Stimulated activated CD8-positive, alpha-beta memory T cell treated with anti-CD3 and anti-CD28 coated beads, Interleukin-7, amount 100 ng/mL, for 48 hours (primary cell): ENCODE data around the gene CACNB1.

ENCODE experiments used
- DNase-seq, 2 donors: peaks; one replicate each; pipeline ENCODE4 v3.0.0-alpha.2; 2020; ENCODE audit warnings: low read depth in 1 of 2; ENCODE audit errors: extremely low read depth in 1 of 2

CACNB1 gene

DNA sequence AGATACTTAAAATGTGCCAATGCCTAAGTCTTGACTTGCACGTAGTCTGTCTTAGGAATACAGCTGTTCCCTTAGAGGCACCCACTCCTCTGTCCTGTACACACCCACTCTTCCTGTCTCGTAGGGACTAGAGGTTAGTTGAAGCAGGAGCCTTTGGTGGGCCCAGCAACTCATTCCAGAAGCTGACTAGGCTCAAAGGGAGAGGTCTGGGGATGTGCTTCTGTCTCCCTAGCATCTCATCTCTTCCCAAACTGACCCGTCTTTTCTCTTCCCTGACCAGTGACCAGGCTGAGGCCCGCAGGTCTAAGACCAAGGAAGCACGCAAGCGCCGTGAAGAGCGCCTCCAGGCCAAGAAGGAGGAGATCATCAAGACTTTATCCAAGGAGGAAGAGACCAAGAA lies 6.8 kb upstream of the CACNB1 start:
- no peak for DNase-seq

DNA sequence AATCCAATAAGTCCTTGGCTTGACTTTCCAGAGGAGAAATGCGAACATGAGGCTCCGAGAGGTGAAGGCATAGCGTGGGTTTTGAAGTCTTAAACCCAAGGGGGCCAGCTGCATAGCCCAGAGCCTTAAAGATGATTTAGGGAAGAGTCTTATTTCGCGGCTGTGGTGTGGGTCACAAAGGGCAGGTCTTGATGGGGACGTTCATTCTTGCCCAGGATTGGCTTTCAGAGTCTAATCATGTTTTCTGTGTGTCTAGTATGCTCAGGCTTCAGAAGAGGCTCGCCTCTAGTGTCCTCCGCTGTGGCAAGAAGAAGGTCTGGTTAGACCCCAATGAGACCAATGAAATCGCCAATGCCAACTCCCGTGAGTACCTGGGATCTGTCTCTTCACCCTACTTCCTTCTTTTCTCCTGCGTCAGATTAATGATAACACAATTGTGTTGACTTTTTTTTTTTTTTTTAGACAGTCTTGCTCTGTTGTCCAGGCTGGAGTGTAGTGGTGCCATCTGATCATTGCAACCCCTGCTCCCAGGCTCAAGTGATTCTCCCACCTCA lies 3.6 kb upstream of the CACNB1 start:
- DNase-seq: no peak

DNA sequence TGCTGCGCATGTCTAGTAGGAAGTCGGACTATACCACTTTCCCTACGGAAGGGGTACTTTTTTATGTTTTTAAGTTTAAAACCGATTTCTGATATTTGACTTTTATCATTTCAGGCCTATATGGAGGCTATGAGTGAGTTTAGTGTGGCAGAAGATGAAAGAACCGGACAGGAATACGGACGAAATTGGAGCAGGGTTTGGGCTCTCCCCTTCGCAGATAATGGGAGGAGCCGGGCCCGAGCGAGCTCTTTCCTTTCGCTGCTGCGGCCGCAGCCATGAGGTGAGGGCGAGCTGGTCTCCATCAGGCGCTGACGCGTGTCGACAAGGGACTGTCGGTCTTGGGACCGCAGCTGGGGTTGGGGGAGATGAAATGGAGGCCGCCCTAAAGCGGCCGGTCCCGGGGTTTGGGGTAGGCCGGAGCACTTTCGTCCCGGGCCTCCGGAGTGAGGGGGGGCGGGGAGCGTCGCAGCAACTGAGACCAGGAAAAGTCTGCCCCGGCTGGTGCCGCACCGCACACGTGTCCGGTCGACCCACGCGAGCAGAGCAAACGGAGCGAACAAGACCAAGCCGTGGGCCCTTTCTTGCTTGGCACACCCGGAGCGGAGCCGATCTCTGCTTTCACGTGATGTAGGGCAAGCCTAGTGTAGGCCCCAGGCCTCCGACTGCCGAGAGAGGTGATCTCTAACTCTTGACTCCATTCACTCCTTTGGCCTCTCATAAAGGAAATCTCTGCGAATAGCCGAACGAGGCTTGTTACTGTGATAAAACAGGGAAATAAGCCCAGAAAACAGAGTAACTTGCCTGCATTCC lies 2.8 kb upstream of the CACNB1 start, which contains the start of gene RPL19:
RPL19 (plus strand) TSS at position 214 of the 810 bp plus-strand sequence; CDS start at position 276, 62 bp downstream.
- peak; percentile 58 to 60 for DNase-seq

DNA sequence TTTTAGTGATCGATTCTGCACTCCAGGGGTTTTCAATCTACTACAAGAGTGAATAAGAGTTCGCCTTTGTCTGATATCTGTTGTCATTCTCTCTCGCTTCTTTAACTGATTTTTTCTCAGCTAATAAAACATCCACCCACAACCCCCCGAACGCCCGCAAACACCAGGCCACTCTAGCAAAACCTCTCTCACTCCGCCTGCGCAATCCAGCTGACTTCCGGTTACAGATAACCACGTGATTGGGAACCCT lies 2.3 kb upstream of the CACNB1 start:
- DNase-seq: peak; percentile 72 to 90

DNA sequence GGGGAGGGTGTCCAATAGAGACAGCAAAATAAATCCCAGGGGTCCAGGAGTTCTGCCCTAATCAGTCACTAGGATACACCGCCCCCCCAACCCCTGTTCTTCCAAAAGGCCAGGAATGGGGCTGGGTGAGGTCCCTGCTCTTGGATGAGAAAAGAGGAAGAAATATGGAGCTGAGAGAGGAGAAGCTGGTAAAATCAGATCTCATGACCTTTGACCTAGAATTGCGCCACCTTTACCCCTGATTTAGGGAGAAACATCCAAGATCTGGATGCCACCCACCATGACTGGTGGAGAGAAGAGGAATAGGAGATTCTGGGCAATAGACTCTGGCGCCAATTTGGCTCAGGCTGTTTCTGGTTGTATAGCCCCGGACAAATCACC lies 707 bp upstream of the CACNB1 start:
- no peak for DNase-seq

DNA sequence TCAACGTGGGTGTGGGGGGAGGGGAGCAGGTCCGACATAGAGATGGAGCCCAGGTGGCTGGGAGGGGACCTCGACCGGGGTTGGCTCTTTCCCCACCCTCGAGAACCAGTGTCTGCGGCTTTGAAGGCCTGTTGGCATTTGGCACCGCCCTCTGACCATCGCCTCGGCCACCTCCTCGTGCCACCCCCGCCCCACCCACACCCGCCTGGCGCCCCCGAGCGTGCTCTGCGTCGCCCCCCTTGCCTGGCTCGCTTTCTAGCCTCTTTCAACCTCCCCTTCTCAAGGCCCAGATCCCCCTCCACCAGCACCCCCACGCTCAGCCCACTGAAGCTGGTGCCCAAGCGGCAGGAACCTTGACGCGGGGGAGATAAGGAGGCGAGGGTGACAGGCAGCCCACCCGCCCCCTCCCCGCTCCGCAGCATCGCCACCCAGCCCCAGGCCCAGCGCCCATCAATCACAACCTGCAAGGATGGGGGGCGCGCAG lies 619 bp downstream of the CACNB1 start:
- DNase-seq: no peak

DNA sequence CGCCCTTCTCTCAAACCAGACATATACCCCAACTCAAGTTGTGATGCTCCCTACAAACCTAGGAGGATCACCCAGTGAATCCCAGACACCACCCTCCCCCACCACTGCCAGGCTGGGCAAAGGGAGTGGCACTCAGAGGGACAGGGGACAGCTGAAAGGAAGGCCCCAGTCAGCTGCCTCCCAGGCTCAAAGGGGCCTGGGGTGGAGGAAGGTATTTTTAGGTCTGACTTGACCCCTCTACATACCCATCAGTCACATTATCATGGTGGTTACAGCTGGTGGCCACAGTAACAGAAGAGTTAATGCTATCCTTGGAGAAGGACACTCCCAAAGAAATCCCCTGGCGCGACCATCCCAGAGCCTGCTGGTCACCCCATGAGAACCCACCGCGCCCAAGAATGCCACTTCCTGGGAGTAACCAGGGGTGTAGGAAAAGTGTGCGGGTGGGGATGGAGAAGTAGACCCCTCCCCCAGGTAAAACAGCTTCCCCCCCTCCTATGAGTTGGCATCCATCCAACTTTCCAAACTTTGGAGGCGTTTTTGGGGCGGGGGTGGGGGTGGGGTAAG lies 1.1 kb downstream of the CACNB1 start:
- no peak for DNase-seq

DNA sequence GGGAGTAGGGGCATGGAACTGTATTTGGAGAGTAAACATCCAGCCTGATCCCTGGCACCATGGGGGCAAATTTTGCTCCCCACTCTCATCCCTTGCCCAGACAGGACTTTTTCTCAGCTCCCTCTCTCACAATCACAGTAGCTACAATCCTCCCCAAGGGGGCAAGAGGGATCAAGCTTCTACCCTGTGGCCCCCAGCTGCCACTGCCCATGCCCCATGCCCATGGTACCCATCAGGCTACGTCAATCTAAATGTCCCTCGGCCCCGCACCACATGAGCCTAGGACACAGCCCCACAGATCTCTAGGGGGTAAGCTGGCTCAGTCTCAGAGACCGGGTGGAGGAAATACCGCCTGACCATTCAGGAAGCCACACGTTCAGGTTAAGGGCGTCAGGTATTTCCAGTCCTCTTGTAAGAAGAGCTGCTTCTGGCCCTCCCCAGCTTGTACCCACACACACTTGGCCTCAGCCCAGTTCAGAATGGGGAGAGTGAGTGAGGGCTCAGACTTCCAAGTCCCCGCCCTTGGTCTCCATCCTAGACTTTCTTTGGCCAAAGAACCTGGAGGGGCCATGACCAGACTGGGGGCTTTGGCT lies 1.8 kb downstream of the CACNB1 start:
- no peak for DNase-seq

DNA sequence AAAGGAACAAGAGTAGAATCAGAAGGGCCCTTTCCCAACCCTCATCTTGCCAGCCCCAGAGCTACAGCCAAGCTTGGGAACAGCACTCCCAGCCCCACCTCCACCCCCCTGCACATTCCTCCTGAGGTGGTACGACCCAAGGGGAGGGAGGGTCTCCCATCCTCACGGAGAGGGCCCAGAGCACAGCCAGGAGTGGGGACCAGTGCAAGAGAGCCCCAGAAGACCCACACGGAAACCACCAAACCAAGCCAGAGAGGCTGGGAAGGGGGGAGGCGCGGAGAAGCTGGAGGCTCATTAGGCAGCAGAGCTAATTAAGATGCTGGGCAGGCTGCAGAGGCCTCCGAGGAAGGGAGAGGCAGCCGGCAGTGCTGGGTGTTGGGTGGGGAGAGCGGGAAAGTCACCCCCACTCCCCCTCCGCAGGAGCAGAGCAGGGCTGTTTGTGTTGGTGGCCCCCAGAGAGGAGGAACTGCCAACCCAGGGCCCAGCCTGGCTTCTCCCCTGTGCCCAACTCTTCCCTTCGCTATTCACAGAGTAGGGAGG lies 2.4 kb downstream of the CACNB1 start:
- no peak for DNase-seq

DNA sequence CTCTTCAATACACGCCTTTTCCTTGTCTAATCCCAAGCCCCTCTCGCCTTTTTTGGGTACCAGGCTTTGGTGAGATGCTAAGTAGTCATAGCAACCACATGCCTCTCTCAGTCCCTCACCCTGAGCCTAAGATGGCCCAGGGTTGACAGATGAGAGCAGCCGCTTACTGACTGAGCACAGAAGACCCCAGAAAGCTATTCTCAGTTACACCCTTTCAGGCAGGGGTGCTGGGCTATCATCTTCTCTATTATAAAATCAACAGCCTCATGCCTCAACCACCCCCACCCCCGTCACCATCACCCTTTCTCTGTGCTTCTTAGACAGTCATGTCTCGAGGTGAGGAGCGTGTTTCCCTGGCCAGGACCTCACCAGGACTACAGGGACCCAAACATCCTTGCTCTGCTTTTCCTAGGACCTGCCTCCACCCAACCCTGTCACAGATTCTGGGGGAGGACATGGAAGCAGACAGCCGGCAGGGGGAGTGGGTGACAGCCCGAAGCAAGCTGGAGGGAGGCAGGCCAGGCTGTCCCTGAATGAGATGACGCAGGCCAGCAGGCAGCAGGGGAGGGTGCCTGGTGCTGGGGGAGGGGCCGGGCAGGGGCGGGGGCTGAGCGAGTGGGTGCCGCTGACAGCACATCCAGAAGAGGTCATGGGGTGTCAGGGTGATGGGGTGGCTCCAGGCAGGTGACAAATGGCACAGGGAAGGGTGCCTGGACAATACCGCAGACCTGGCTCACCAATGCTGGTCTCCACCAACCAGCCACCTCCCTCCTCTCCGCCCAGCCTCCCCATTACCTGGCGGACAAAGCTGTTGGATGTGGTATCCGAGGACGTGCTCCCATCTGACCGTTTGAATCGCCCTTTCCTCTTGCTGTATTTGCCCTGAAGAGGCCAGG lies 3.1 kb downstream of the CACNB1 start:
- DNase-seq: no peak

DNA sequence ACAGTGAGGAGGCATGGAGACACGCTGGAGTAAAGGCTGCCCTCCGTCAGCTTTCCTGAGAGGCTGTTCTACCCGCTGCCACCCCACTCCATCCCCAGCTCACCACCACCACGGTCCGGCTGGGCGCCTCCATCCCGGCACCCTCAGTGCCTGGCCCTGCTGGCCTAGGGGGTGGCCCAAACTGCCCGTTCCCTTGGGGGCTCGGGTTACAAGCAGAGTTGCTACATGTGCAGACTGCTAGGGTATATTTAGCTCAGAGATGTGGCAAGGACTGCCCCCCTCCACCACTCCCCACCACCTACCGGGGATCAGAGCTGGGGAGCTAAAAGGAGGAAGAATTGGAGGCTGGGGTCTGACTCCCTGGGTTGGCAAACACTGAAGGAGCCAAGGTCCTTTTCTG lies 4.1 kb downstream of the CACNB1 start:
- no peak for DNase-seq

DNA sequence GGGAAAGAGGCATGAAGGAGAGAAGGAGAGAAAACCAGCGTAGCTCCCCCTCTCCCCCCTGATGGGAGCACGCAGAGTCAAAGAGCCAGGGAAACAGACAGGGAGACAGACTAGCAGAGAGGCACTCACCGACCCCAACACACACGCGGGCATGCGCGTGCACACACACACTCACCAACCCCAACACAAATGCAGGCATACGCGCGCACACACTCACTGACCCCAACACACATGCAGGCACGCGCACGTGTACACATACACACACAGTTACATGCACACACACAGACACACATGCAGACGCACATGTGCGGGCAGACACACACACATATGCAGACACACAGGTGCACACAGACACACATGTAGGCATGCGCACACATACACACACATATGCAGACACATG lies 4.6 kb downstream of the CACNB1 start:
- DNase-seq: no peak

DNA sequence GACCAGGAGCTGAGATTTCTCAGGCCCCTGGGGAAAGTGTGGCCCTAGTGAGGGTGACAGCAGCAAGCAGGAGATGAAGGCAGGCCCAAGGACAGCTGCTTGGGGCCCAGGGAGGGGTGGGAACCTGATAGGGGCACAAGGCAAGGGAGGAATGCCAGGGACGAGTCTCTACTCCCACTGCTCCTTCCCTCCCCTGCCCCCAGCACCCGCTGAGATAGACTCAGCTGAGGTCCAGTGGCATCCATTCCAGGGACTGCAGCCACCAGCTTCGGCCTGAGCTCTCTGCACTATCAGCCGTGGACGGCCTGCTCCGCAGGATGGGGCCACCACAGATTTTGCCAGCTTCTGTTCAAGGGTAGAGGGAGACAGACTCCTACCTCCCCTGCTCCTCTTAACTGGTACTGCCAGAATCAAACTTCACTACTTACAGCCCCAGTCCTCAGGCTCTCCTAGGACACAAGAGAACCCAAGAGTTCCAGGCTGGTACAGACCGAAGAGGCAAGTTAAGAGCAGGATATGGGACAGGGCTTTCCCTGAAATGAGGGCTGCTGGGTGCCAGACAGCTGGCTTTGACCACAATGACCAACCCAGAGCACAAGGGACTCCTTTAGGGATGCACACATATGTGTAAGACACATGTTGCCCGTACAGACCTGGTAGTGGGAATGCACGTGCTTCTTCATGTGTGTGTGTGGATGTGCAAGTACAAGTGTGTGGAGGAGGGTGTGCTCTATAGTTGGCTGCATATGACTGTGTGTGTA lies 5.5 kb downstream of the CACNB1 start:
- DNase-seq: no peak

DNA sequence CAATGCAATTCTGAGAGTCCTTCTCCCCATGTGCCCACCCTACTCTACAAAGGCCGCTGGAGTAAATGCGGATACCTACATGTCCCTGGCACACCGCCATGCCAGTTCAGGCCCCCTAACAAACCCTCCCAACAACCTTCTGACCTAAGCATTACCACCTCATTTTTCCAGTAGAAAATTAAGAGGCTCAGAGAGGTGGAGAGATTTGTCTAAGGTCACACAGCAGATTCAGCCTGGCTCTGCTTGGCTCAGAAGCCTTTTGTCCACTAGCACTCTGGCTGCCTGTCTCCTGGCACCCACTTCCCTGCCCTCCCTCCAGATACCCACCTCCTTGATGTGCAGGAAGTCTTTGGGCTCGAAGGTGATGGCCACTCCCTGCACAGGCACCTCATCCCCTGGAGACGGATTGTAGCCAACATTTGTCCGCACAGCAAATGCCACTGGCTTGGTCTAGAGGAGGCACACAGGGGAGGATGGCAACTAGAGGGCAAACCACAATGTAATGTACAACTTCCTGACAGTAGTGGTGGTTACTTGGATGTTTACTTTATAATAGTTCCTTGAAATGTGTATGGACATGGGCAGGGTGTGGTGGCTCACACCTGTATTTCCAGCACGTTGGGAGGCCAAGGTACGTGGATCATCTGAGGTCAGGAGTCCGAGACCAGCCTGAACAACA lies 10.2 kb downstream of the CACNB1 start:
- DNase-seq: no peak

DNA sequence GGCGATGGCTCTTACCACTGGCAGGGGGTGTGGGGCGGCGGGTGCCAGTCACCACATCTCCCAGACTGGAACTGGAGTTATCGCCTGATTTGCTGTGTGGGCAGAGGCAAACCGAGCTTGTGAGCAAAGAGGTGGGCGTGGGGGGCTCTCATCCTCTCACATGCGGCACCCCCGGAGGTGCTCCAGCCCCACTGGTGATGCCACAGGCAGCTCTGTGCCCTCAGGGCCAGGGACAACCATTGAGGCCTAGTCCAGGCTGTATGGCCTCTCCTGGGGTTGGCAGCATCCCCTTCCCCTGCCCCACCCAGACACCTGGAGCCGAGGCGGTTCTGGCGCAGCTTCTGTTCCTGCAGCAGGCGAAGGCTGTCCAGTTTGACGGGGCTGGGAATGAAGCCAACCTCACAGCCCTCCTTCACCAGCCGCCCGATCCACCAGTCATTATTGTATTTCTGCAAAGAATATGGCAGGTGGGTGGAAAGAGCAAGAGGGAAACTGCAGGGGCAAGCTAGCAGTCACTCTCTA lies 10.9 kb downstream of the CACNB1 start:
- no peak for DNase-seq

DNA sequence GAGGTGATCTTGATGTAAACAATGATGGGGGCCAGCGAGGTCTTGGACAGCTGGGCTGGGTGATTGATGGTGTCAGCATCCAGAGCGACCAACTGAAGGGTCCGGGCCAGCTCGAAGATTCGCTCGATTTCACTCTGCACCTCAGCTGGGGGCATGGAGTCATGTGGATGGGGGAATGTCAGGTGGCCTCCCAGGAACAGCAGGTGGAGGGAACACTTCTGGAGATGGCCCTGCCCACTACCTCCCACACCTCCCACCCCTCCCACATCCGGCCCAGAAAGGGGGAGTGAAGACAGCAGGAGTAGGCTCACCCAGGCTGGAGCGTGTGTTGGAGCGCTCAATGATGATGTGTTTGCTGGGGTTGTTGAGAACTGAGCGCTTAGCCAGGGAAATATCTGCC lies 13.7 kb downstream of the CACNB1 start:
- DNase-seq: no peak

DNA sequence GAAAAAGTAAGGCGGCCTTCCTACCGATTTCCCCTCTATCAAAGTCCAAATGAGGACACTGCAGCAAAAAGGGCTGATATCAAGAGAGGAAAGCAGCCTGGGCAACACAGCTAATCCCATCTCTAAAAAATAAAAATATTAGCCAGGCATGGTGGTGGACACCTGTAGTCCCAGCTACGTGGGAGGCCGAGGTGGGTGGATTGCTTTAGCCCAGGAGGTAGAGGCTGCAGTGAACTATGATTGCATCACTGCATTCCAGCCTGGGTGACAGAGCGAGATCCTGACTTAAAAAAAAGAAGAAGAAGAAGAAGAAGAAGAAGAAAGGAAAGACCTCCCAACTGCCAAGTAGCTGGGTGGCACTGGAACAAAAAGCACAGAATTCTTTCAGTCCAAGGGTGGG lies 14.4 kb downstream of the CACNB1 start:
- no peak for DNase-seq

DNA sequence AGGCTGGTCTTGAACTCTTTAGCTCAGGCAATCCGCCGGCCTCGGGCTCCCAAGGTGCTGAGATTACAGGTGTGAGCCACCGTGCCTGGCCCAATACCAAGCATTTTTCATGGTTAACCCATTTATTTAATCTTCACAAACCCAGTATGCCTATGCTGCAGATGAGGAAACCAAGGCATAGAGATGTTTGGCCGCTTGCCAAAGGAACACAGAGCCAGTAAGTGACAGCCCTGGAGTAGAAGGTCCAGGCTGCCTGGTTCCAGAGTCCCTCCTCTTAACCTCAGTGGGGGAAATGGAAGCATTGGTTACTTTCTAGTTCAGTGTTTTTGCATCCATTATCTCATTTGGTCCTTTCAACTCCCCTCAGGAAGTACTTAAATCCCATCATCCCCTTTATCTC lies 16.2 kb downstream of the CACNB1 start:
- DNase-seq: no peak

DNA sequence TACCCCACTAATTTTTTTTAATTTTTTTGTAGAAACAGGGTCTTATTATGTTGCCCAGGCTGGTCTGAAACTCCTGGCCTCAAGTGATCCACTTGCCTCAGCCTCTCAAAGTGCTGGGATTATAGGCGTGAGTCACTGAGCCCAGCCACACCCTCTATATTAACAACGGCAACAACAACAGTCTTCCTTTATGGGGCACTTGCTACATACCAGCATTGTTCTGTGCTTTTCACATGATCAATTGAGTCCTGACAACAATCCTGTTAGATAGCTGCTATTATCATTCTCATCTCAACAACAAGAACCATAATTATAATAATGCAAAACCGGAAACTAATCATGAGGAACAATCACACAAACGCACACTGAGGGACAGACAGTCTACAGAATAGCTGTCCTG lies 18.9 kb downstream of the CACNB1 start:
- DNase-seq: no peak
